K562 (cell line): ENCODE measurements around the gene GSTT2B. TPM values are rescaled to one million over a fixed set of nuclear protein-coding genes. Genes with fewer than 3 reads are reported as not detected.
"Not testable (repeated sequence)": the region's sequence is repeated elsewhere in the genome, so short reads cannot be mapped to it uniquely, and the experiment has no call there.

Experiments
- ATAC-seq: fragments of 200-7000 bp; cut with Tn5 transposase; 3 replicates; pipeline ENCODE4 v1.9.1; 2020; ENCODE audit warnings: moderate library complexity
- BruUV-seq: library from RNA; stranded (reverse); fragments of 400-500 nt; replicated peaks from 2 replicates; lab custom pipeline; 2021; lab: Mats Ljungman, UMichigan
- CTCF ChIA-PET: fragments of 300-600 bp; formaldehyde crosslinking; extraction: SDS; loops from one replicate; lab custom pipeline; 2021; ENCODE audit warnings: low intra/inter-chr PET ratio; lab: Yijun Ruan, JAX
- POLR2A ChIA-PET: fragments of 300-600, 350-650 bp; sonication (Branson Sonifier 250); formaldehyde crosslinking; extraction: SDS; loops from one replicate; lab custom pipeline; 2021; ENCODE audit warnings: antibody characterized with exemption, inconsistent platforms; lab: Yijun Ruan, JAX
- DNase-seq, 4 experiments: peaks; one replicate each; pipeline versions ENCODE4 v3.0.0 to v3.0.0-alpha.2; 2011 to 2018; ENCODE audit warnings: low spot score in 3 of 4, mixed read lengths in 3 of 4; ENCODE audit errors: extremely low read depth in 1 of 4
- FAIRE-seq: peaks from 2 replicates; lab custom pipeline; 2011; peaks lifted over from hg19 to GRCh38; lab: Jason Lieb, UNC
- H2AFZ ChIP-seq: 2 replicates; pipeline ENCODE4 v1.6.0; 2011; ENCODE audit warnings: low read depth, low read length, control low read depth, inconsistent platforms
- H3K27ac ChIP-seq: fragments of 200-600 bp; 3 replicates; pipeline ENCODE4 v1.8.0; 2011; ENCODE audit warnings: low read depth, mild to moderate bottlenecking, control low read depth, inconsistent platforms, low read length, moderate library complexity, mixed read lengths; ENCODE audit errors: extremely low read depth
- H3K27me3 ChIP-seq, 2 experiments: fragments of 300-600 bp in 1 of 2; 2 replicates in 1 of 2; 3 replicates in 1 of 2; pipeline versions ENCODE4 v1.6.0 to v1.8.0; 2011; ENCODE audit warnings: inconsistent platforms in 2 of 2, low read length in 2 of 2, mild to moderate bottlenecking in 1 of 2, mixed read lengths in 1 of 2, moderate library complexity in 1 of 2; ENCODE audit not compliant: control insufficient read depth in 2 of 2, insufficient read depth in 2 of 2
- H3K36me3 ChIP-seq: fragments of 300-600 bp; 3 replicates; pipeline ENCODE4 v1.8.0; 2011; ENCODE audit warnings: mild to moderate bottlenecking, low read length, inconsistent platforms; ENCODE audit not compliant: control insufficient read depth, insufficient read depth
- H3K4me1 ChIP-seq, 2 experiments: fragments of 200-600 bp in 1 of 2; replicated peaks in 1 of 2; 2 replicates in 1 of 2; 3 replicates in 1 of 2; pipeline versions ENCODE4 v1.5.1 to v1.8.0; 2011; ENCODE audit warnings: inconsistent platforms in 2 of 2, low read length in 2 of 2, mild to moderate bottlenecking in 1 of 2, mixed read lengths in 1 of 2, moderate library complexity in 1 of 2; ENCODE audit not compliant: control insufficient read depth in 2 of 2, insufficient read depth in 2 of 2
- H3K4me2 ChIP-seq: 2 replicates; pipeline ENCODE4 v1.6.1; 2011; ENCODE audit warnings: low read length, control low read depth, inconsistent platforms, mixed read lengths; ENCODE audit not compliant: insufficient read depth
- H3K4me3 ChIP-seq: fragments of 200-600 bp; sonication (generic), shearing (Covaris generic); 2 replicates; pipeline ENCODE4 v1.5.1; 2016; ENCODE audit warnings: control low read depth, inconsistent platforms
- H3K79me2 ChIP-seq: fragments of 200-600 bp; 3 replicates; pipeline ENCODE4 v1.8.0; 2011; ENCODE audit warnings: low read length, inconsistent platforms; ENCODE audit not compliant: control insufficient read depth, insufficient read depth
- H3K9ac ChIP-seq, 2 experiments: 2 replicates each; pipeline versions ENCODE4 v1.6.0 to v1.6.1; 2011; ENCODE audit warnings: low read depth in 2 of 2, low read length in 2 of 2, control low read depth in 1 of 2, inconsistent platforms in 1 of 2, mild to moderate bottlenecking in 1 of 2, mixed read lengths in 1 of 2; ENCODE audit not compliant: insufficient read depth in 1 of 2
- H3K9me1 ChIP-seq: one replicate; pipeline ENCODE4 v1.6.0; 2011; ENCODE audit warnings: inconsistent platforms, mild to moderate bottlenecking, low read length, moderate library complexity; ENCODE audit not compliant: control insufficient read depth, insufficient read depth
- H3K9me3 ChIP-seq: replicated peaks from 2 replicates; pipeline ENCODE4 v1.5.1; 2011; ENCODE audit warnings: low read depth, low read length, inconsistent platforms; ENCODE audit not compliant: control insufficient read depth, insufficient read depth
- H4K20me1 ChIP-seq: replicated peaks from 2 replicates; pipeline ENCODE4 v1.6.1; 2011; ENCODE audit warnings: low read length, inconsistent platforms, mixed read lengths; ENCODE audit not compliant: control insufficient read depth, insufficient read depth
- CC2D1A ChIP-seq: fragments of 450-650 bp; IDR thresholded peaks from 2 replicates; pipeline ENCODE4 v1.6.1; 2017; ENCODE audit warnings: mild to moderate bottlenecking
- CHD2 ChIP-seq: IDR thresholded peaks from 2 replicates; pipeline ENCODE4 v1.6.1; 2011; ENCODE audit warnings: low read depth, low read length
- CREM ChIP-seq: IDR thresholded peaks from 2 replicates; pipeline ENCODE4 v1.6.1; 2014; ENCODE audit warnings: antibody characterized with exemption, low read depth
- DPF2 ChIP-seq: fragments of 450-650 bp; IDR thresholded peaks from 2 replicates; pipeline ENCODE4 v1.6.1; 2016
- SRSF1 ChIP-seq: fragments of 200-400 bp; formaldehyde crosslinking; IDR thresholded peaks from 2 replicates; pipeline ENCODE4 v1.6.1; 2017; ENCODE audit warnings: mild to moderate bottlenecking, low read depth, low read length, moderate library complexity
- VEZF1 ChIP-seq: fragments of 200-800 bp; sonication (Bioruptor generic); IDR thresholded peaks from 2 replicates; pipeline ENCODE4 v1.6.1; 2017; ENCODE audit warnings: missing genetic modification characterization, missing compliant biosample characterization
- ZEB2 ChIP-seq: fragments of 450-650 bp; IDR thresholded peaks from 2 replicates; pipeline ENCODE4 v1.6.1; 2016
- ZNF121 ChIP-seq: sonication (generic); formaldehyde crosslinking; conservative IDR thresholded peaks from 2 replicates; pipeline ENCODE4 v1.8.0; 2022; ENCODE audit warnings: missing genetic modification reagents
- ZNF316 ChIP-seq: fragments of 450-650 bp; IDR thresholded peaks from 2 replicates; pipeline ENCODE4 v1.6.1; 2016
- ZNF408 ChIP-seq: fragments of 250-450 bp; sonication (Bioruptor Pico); IDR thresholded peaks from 2 replicates; pipeline ENCODE4 v1.4.0; 2020; ENCODE audit warnings: low read depth, mild to moderate bottlenecking, moderate library complexity
- ZNF41 ChIP-seq: fragments of 250-450 bp; sonication (Bioruptor Pico); conservative IDR thresholded peaks from 2 replicates; pipeline ENCODE4 v1.4.0; 2020; ENCODE audit warnings: mild to moderate bottlenecking
- ZNF699 ChIP-seq: fragments of 250-450 bp; sonication (Bioruptor Pico); IDR thresholded peaks from 2 replicates; pipeline ENCODE4 v1.8.0; 2021; ENCODE audit warnings: mild to moderate bottlenecking, moderate library complexity; ENCODE audit not compliant: insufficient replicate concordance
- ZNF785 ChIP-seq: fragments of 250-450 bp; sonication (Bioruptor Pico); IDR thresholded peaks from 2 replicates; pipeline ENCODE4 v1.4.0; 2020; ENCODE audit warnings: mild to moderate bottlenecking
- WGBS: fragments of 100-300 bp; shearing (Covaris generic); methylation state at CpG from one replicate; pipeline ENCODE4 v1.1.6; 2016; ENCODE audit warnings: low coverage, mixed read lengths; ENCODE audit not compliant: insufficient coverage; ENCODE audit errors: missing lambda C conversion rate; 5-methylcytosine and 5-hydroxymethylcytosine counted together
- in situ Hi-C: fragments of 300-500 bp; cut with MboI; formaldehyde crosslinking; loops from 4 replicates; pipeline ENCODE4 v1.15.0; 2018; ENCODE audit warnings: inconsistent platforms, mixed read lengths
- intact Hi-C: fragments of 100-400 bp; cut with micrococcal nuclease; formaldehyde crosslinking; loops from 2 replicates; pipeline ENCODE4 v1.14.2; 2022
- polyA plus RNA-seq, 8 experiments: library from polyadenylated mRNA; depleted of rRNA in 4 of 8; stranded (reverse) in 5 of 8; unstranded in 3 of 8; fragments of >200 nt; fragmentation: Nextera tagmentation in 2 of 8; fragmentation: Illumina TruSeq in 1 of 8; extraction: Ambion mirVana in 2 of 8; extraction: Trizol in 1 of 8; gene quantifications; 2 replicates each; pipeline versions ENCODE4 v1.2.1 to v1.2.3, GENCODE V29; 2011 to 2014; ENCODE audit warnings: inconsistent platforms in 1 of 8, missing spikeins in 1 of 8
- total RNA-seq, 7 experiments: library from RNA; depleted of rRNA in 6 of 7; stranded (reverse); fragments of >200 nt in 6 of 7; fragmentation: Illumina TruSeq in 2 of 7; extraction: Trizol in 2 of 7; gene quantifications; 2 replicates each; pipeline versions ENCODE4 v1.2.1 to v1.2.3, GENCODE V29; 2011 to 2021; ENCODE audit warnings: low replicate concordance in 1 of 7

The GSTT2B gene
- total and polyA plus RNA-seq, 9 of the 15 experiments (the other 6 are each of a cell fraction or from before 2014, with no cell fraction given): not detected

GRCh38 chr22:23922921-23923320 lies 38.1 kb downstream of the GSTT2B start:
- DNase-seq: peak in 2 of 4 experiments; percentile 1 to 2
- H3K9me3 ChIP-seq: peaks cover 3% of the 10 kb centered on the region
- ATAC-seq: no peak
- TF ChIP-seq ZNF699 (CRISPR knock-in tag): no peak
- no peak for TF ChIP-seq ZNF121 (CRISPR knock-in tag)
- no peak for TF ChIP-seq DPF2
- TF ChIP-seq ZNF41 (CRISPR knock-in tag): no peak
- TF ChIP-seq ZNF785 (CRISPR knock-in tag): no peak
- no peak for TF ChIP-seq ZEB2
- no peak for TF ChIP-seq CC2D1A
- TF ChIP-seq VEZF1 (CRISPR knock-in tag): no peak
- TF ChIP-seq CREM: no peak
- no peak for TF ChIP-seq ZNF408 (CRISPR knock-in tag)
- no peak for TF ChIP-seq ZNF316
- TF ChIP-seq SRSF1: no peak
- TF ChIP-seq CHD2: no peak
- H3K36me3 ChIP-seq: peaks cover 52% of the 10 kb centered on the region; the same call in 2 of the 3 replicates
- no peaks in the 10 kb centered on the region; a peak in 1 of 5 replicates for H3K4me1 ChIP-seq
- no peak for FAIRE-seq
- H3K79me2 ChIP-seq: no peaks in the 10 kb centered on the region
- H3K4me3 ChIP-seq: no peak overlapping the region
- intact Hi-C loops: no loop called here
- H2AFZ ChIP-seq: no peak overlapping the region
- no TSS peak for BruUV-seq
- in situ Hi-C loops: no loop called here
- H3K27me3 ChIP-seq: no peaks in the 10 kb centered on the region
- no peak overlapping the region for H3K27ac ChIP-seq
- no peak overlapping the region for H3K4me2 ChIP-seq
- WGBS: 64% methylated on average over 2 of the region's 2 CpGs
- ChIA-PET POLR2A (no interaction called here), CTCF (no interaction called here)
- H4K20me1 ChIP-seq: no peaks in the 10 kb centered on the region
- H3K9ac ChIP-seq: no peak overlapping the region
- H3K9me1 ChIP-seq: no peaks in the 10 kb centered on the region

GRCh38 chr22:23921586-23922201 lies 39.3 kb downstream of the GSTT2B start:
- H4K20me1 ChIP-seq, H3K4me2 ChIP-seq, H3K27ac ChIP-seq, DNase-seq, FAIRE-seq, H3K9me3 ChIP-seq, H3K9me1 ChIP-seq, CTCF ChIA-PET, H3K79me2 ChIP-seq, ATAC-seq, H3K4me1 ChIP-seq, BruUV-seq, intact Hi-C loops, H2AFZ ChIP-seq, H3K4me3 ChIP-seq, H3K27me3 ChIP-seq, H3K9ac ChIP-seq, in situ Hi-C loops: not testable (repeated sequence)
- H3K36me3 ChIP-seq: peaks cover 46% of the 10 kb centered on the region; the same call in 2 of the 3 replicates
- WGBS: 97% methylated on average over 7 of the region's 13 CpGs
- POLR2A ChIA-PET: interaction anchor here (0.7 kb wide), 1 partner anchor 21 kb away, joined by 3 read pairs; no protein-coding TSS in a partner anchor
